Measurements from ENCODE around the gene SLC6A2.
"Not testable (repeated sequence)": the region's sequence is repeated elsewhere in the genome, so short reads cannot be mapped to it uniquely, and the experiment has no call there.

The SLC6A2 gene

GRCh38 chr16:55735120-55735781 lies 79.5 kb downstream of the SLC6A2 start:
- no peak overlapping the region for H3K27ac ChIP-seq
- TF ChIP-seq, protein P1, sequence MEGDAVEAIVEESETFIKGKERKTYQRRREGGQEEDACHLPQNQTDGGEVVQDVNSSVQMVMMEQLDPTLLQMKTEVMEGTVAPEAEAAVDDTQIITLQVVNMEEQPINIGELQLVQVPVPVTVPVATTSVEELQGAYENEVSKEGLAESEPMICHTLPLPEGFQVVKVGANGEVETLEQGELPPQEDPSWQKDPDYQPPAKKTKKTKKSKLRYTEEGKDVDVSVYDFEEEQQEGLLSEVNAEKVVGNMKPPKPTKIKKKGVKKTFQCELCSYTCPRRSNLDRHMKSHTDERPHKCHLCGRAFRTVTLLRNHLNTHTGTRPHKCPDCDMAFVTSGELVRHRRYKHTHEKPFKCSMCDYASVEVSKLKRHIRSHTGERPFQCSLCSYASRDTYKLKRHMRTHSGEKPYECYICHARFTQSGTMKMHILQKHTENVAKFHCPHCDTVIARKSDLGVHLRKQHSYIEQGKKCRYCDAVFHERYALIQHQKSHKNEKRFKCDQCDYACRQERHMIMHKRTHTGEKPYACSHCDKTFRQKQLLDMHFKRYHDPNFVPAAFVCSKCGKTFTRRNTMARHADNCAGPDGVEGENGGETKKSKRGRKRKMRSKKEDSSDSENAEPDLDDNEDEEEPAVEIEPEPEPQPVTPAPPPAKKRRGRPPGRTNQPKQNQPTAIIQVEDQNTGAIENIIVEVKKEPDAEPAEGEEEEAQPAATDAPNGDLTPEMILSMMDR (conservative IDR thresholded peaks at IDR 0.05): no peak

GRCh38 chr16:55736671-55737070 lies 80.9 kb downstream of the SLC6A2 start:
- TF ChIP-seq, protein P1 (conservative IDR thresholded peaks at IDR 0.05): no peak
- no peak overlapping the region for H3K27ac ChIP-seq

GRCh38 chr16:55737318-55737717 lies 81.5 kb downstream of the SLC6A2 start:
- no peak overlapping the region for H3K27ac ChIP-seq
- TF ChIP-seq, protein P1 (conservative IDR thresholded peaks at IDR 0.05): no peak

- H3K27ac ChIP-seq: no peak overlapping the region
- TF ChIP-seq, protein P1 (conservative IDR thresholded peaks at IDR 0.05): no peak
Measured at GRCh38 chr16:55737966-55738365, 82.2 kb downstream of the SLC6A2 start.

DNA sequence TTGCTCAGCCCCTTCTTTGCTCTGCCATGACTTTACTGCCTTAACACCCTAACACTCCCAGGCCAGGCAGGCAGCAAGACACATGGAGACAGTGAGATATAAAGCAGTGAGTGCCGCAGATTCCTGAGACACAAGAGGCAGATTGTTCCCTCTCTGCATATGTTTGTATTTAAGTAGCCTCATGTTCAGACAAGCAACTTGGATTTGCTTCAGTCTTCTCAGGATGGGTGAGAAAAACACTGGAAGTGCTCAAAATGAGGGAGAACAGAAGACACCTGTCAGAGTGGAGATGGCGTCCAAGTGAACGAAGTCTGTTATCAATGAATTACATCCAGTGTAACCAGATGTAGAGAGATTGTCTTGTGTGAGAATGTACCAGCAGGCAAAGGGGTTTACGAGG lies 90.3 kb downstream of the SLC6A2 start:
- TF ChIP-seq, protein P1 (conservative IDR thresholded peaks at IDR 0.05): no peak
- no peak overlapping the region for H3K27ac ChIP-seq

DNA sequence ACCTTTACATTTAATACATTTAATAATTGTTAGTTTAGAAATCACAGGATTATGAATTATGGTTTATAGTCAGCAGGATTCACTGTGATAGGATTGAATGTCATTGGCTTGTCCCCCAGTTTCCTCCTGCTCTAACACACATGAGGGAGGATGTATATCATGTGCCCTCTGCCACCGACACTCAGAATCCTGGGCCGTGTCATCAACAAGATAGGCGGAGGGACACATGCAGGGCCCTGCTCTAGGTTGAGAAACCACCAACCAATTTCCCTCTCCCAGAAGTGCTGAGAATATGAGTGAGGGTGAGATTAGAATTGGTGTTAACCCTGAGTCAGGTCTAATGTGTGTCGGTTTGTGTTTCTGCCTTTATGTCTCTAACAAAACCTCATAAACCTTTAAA lies 92.0 kb downstream of the SLC6A2 start:
- H3K27ac ChIP-seq: no peak overlapping the region
- TF ChIP-seq, protein P1 (conservative IDR thresholded peaks at IDR 0.05): no peak

- H3K27ac ChIP-seq: not testable (repeated sequence)
Measured at GRCh38 chr16:55752465-55753144, 96.8 kb downstream of the SLC6A2 start.

GRCh38 chr16:55753145-55753631 lies 97.4 kb downstream of the SLC6A2 start:
- not testable (repeated sequence) for H3K27ac ChIP-seq
